GM23338 (cell line): Measurements from ENCODE around the gene KHSRP. TPM values are rescaled to one million over a fixed set of nuclear protein-coding genes. Genes with fewer than 3 reads are reported as not detected.

ENCODE experiments used
- ATAC-seq: fragments of 200-7000 bp; cut with Tn5 transposase; 3 replicates; pipeline ENCODE4 v1.9.1; 2020
- DNase-seq: peaks from one replicate; pipeline ENCODE4 v3.0.0-alpha.2; 2015; ENCODE audit warnings: low spot score
- H2AFZ ChIP-seq: fragments of 200-600 bp; sonication (generic); 2 replicates; pipeline ENCODE4 v1.8.0; 2016; ENCODE audit warnings: antibody characterized with exemption, mild to moderate bottlenecking, moderate library complexity
- H3F3A ChIP-seq: fragments of 200-600 bp; sonication (generic); replicated peaks from 2 replicates; pipeline ENCODE4 v1.8.0; 2017; ENCODE audit warnings: antibody characterized with exemption, mixed run types, low read depth
- H3K27ac ChIP-seq: fragments of 200-600 bp; sonication (generic); 2 replicates; pipeline ENCODE4 v1.6.1; 2016; ENCODE audit warnings: low read depth
- H3K27me3 ChIP-seq: fragments of 200-600 bp; sonication (generic); 2 replicates; pipeline ENCODE4 v1.8.0; 2016; ENCODE audit warnings: mild to moderate bottlenecking, mixed run types, moderate library complexity; ENCODE audit not compliant: insufficient read depth
- H3K36me3 ChIP-seq: fragments of 200-600 bp; sonication (generic); 2 replicates; pipeline ENCODE4 v1.8.0; 2016; ENCODE audit warnings: mild to moderate bottlenecking; ENCODE audit not compliant: insufficient read depth
- H3K4me1 ChIP-seq: fragments of 200-600 bp; sonication (generic); 2 replicates; pipeline ENCODE4 v1.8.0; 2016; ENCODE audit warnings: mild to moderate bottlenecking, moderate library complexity; ENCODE audit not compliant: insufficient read depth
- H3K4me2 ChIP-seq: fragments of 200-600 bp; sonication (generic); 2 replicates; pipeline ENCODE4 v1.7.1; 2017; ENCODE audit warnings: mixed run types
- H3K4me3 ChIP-seq: fragments of 200-600 bp; sonication (generic); 2 replicates; pipeline ENCODE4 v1.6.1; 2016; ENCODE audit warnings: mixed run types
- H3K79me2 ChIP-seq: fragments of 200-600 bp; sonication (generic); replicated peaks from 2 replicates; pipeline ENCODE4 v1.8.0; 2017; ENCODE audit warnings: mild to moderate bottlenecking; ENCODE audit not compliant: insufficient read depth
- H3K9me2 ChIP-seq: fragments of 200-600 bp; sonication (generic); 2 replicates; pipeline ENCODE4 v1.8.0; 2017; ENCODE audit not compliant: insufficient read depth
- H4K20me1 ChIP-seq: fragments of 200-600 bp; sonication (generic); replicated peaks from 2 replicates; pipeline ENCODE4 v1.8.0; 2017; ENCODE audit warnings: mild to moderate bottlenecking; ENCODE audit not compliant: insufficient read depth
- H3K27ac Mint-ChIP-seq: 2 replicates; pipeline ENCODE4 v1.8.0; 2020; ENCODE audit warnings: inconsistent platforms, mild to moderate bottlenecking, moderate library complexity, mixed read lengths
- H3K27me3 Mint-ChIP-seq: 3 replicates; pipeline ENCODE4 v1.8.0; 2022; ENCODE audit warnings: low read depth, mild to moderate bottlenecking, moderate library complexity, mixed read lengths, inconsistent platforms; ENCODE audit not compliant: insufficient read depth, poor library complexity
- H3K36me3 Mint-ChIP-seq: 3 replicates; pipeline ENCODE4 v1.8.0; 2021; ENCODE audit warnings: low read depth, mild to moderate bottlenecking, inconsistent platforms, moderate library complexity, mixed read lengths
- H3K4me1 Mint-ChIP-seq: 3 replicates; pipeline ENCODE4 v1.8.0; 2020; ENCODE audit warnings: mild to moderate bottlenecking, inconsistent platforms, mixed read lengths
- H3K4me3 Mint-ChIP-seq: 3 replicates; pipeline ENCODE4 v1.8.0; 2021; ENCODE audit warnings: moderate library complexity, mild to moderate bottlenecking, inconsistent platforms, mixed read lengths
- H3K9me3 Mint-ChIP-seq: 3 replicates; pipeline ENCODE4 v1.8.0; 2020; ENCODE audit warnings: moderate library complexity, mild to moderate bottlenecking, inconsistent platforms, mixed read lengths
- CTCF ChIP-seq, 2 experiments: fragments of 200-600 bp in 1 of 2; sonication (generic) in 1 of 2; conservative IDR thresholded peaks; 2 replicates each; pipeline versions ENCODE4 v1.5.1 to v1.6.1; 2016 to 2017; ENCODE audit warnings: antibody characterized with exemption in 2 of 2, low read depth in 2 of 2, mild to moderate bottlenecking in 2 of 2, moderate library complexity in 1 of 2
- ETS1 ChIP-seq: IDR thresholded peaks from 2 replicates; pipeline ENCODE4 v1.6.1; 2016; ENCODE audit warnings: antibody characterized with exemption
- EZH2 ChIP-seq: fragments of 200-600 bp; sonication (generic); IDR thresholded peaks from one replicate; pipeline ENCODE4 v1.8.0; 2017; ENCODE audit warnings: antibody characterized with exemption, mild to moderate bottlenecking, low read depth; ENCODE audit not compliant: unreplicated experiment
- EZH2phosphoT487 ChIP-seq: fragments of 200-600 bp; sonication (generic); IDR thresholded peaks from one replicate; pipeline ENCODE4 v1.8.1; 2018; ENCODE audit warnings: antibody characterized with exemption; ENCODE audit not compliant: unreplicated experiment
- POLR2AphosphoS5 ChIP-seq: IDR thresholded peaks from 2 replicates; pipeline ENCODE4 v1.6.1; 2016; ENCODE audit warnings: antibody characterized with exemption, low read depth
- REST ChIP-seq: IDR thresholded peaks from one replicate; pipeline ENCODE4 v1.6.1; 2018; ENCODE audit warnings: antibody characterized with exemption; ENCODE audit not compliant: unreplicated experiment
- STAT1 ChIP-seq: IDR thresholded peaks from one replicate; pipeline ENCODE4 v1.6.1; 2016; ENCODE audit warnings: antibody characterized with exemption; ENCODE audit not compliant: unreplicated experiment
- ZNF331 ChIP-seq: fragments of 250-450 bp; sonication (Bioruptor Pico); IDR thresholded peaks from 2 replicates; pipeline ENCODE4 v1.5.0; 2020; ENCODE audit warnings: low read depth, mild to moderate bottlenecking, moderate library complexity
- ZNF462 ChIP-seq: fragments of 250-450 bp; sonication (Bioruptor Pico); IDR thresholded peaks from 2 replicates; pipeline ENCODE4 v1.5.0; 2020; ENCODE audit warnings: mild to moderate bottlenecking, moderate library complexity
- polyA plus RNA-seq: library from polyadenylated mRNA; unstranded; fragments of >200 nt; fragmentation: Nextera tagmentation; extraction: Ambion mirVana; gene quantifications from 2 replicates; pipeline ENCODE4 v1.2.1, GENCODE V29; 2016
- total RNA-seq: library from RNA; depleted of rRNA; stranded (reverse); fragments of >200 nt; shearing (Covaris generic); gene quantifications from 2 replicates; pipeline ENCODE4 v1.2.3, GENCODE V29; 2014

Gene KHSRP
- total and polyA plus RNA-seq, 2 experiments from 2014 or later, result 129 to 359 TPM

- TF ChIP-seq ZNF462 (CRISPR knock-in tag) (no peak), EZH2 (no peak), EZH2phosphoT487 (no peak), ETS1 (no peak), STAT1 (no peak), ZNF331 (CRISPR knock-in tag) (no peak)
Observed at GRCh38 chr19:6413291-6413690, 11.3 kb downstream of the KHSRP start (continued).

- peak overlapping the region; percentile 89; the same call in 1 of the 2 replicates for H3K27ac Mint-ChIP-seq
- Histone ChIP-seq H3K4me1 (peaks cover 10% of the 10 kb centered on the region), H4K20me1 (0 out of 2 replicates have a peak, but pooled peaks cover 8% of the 10 kb centered on the region), H3K36me3 (peaks cover 10% of the 10 kb centered on the region; the same call in 1 of the 2 replicates), H3K4me2 (peak overlapping the region; percentile 62), H3F3A (peaks cover 23% of the 10 kb centered on the region), H3K79me2 (0 out of 2 replicates have a peak, but pooled peaks cover 1% of the 10 kb centered on the region), H3K4me3 (no peak overlapping the region), H2AFZ (no peak overlapping the region), H3K27me3 (no peaks in the 10 kb centered on the region), H3K9me2 (no peaks in the 10 kb centered on the region), H3K27ac (peak overlapping the region; percentile 94)
- TF ChIP-seq REST (no peak), POLR2AphosphoS5 (peak; percentile 48; the same call in 1 of the 2 replicates), CTCF (conservative IDR thresholded peaks at IDR 0.05; ENCODE audit: low read depth in 2 of 2) (peak; percentile 88 to 90)
- H3K27me3 Mint-ChIP-seq, result peaks cover 6% of the 10 kb centered on the region
- H3K4me1 Mint-ChIP-seq, result peaks cover 21% of the 10 kb centered on the region
- no peaks in the 10 kb centered on the region; the same call in 2 of the 3 replicates for H3K9me3 Mint-ChIP-seq
- DNase-seq (peak; percentile 91), ATAC-seq (peak; percentile 89)
- H3K4me3 Mint-ChIP-seq, result no peak overlapping the region
- peaks cover 45% of the 10 kb centered on the region for H3K36me3 Mint-ChIP-seq
Observed at GRCh38 chr19:6412447-6413091, 12.0 kb downstream of the KHSRP start.
